ENCODE measurements around the gene OR2S2.

The OR2S2 gene

DNA sequence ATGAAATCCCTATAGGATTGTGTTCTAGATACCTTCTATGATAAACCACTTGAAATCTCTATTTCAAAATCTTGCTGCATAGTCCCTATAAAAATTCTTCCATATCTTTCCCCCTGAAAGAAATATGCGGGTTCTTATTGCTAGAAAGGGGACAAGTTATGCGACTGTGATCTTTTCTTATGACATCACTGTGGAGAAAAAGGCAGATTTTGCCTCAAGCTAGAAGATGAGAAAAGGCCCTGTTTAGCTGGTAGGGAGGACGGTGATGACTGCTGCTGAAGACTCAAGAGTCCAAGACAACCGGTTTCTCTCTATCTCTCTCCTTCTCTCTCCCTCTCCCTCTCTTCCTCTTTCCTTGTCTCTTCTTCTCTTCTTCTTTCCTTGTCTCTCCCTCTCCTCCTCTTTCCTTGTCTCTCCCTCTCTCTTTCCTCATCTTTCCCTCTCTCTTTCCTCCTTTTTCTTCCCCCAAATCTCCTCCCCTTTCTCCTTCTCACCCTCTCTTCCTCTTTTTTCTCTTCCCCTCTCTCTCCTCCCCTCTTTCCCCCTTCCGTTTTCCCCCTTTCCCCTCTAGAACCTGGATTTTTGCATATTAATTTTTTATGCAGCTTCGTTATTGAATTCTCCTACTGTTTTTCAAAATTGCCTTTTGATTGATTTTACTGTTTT is 5.3 kb downstream of the OR2S2 start:
- TF ChIP-seq POLR2AphosphoS5 (IDR thresholded peaks at IDR 0.05; ENCODE audit: low read depth, low read length) (no peak), FOXP2 (optimal IDR thresholded peaks at IDR 0.05; ENCODE audit: borderline replicate concordance, extremely low read depth, extremely low read length, insufficient read depth) (no peak), SIN3A (IDR thresholded peaks at IDR 0.05; ENCODE audit: borderline replicate concordance, insufficient read depth, low read length) (no peak), TAF1 (IDR thresholded peaks at IDR 0.05; ENCODE audit: borderline replicate concordance, insufficient read depth, low read length) (no peak)
- TF ChIP-seq, protein P1, sequence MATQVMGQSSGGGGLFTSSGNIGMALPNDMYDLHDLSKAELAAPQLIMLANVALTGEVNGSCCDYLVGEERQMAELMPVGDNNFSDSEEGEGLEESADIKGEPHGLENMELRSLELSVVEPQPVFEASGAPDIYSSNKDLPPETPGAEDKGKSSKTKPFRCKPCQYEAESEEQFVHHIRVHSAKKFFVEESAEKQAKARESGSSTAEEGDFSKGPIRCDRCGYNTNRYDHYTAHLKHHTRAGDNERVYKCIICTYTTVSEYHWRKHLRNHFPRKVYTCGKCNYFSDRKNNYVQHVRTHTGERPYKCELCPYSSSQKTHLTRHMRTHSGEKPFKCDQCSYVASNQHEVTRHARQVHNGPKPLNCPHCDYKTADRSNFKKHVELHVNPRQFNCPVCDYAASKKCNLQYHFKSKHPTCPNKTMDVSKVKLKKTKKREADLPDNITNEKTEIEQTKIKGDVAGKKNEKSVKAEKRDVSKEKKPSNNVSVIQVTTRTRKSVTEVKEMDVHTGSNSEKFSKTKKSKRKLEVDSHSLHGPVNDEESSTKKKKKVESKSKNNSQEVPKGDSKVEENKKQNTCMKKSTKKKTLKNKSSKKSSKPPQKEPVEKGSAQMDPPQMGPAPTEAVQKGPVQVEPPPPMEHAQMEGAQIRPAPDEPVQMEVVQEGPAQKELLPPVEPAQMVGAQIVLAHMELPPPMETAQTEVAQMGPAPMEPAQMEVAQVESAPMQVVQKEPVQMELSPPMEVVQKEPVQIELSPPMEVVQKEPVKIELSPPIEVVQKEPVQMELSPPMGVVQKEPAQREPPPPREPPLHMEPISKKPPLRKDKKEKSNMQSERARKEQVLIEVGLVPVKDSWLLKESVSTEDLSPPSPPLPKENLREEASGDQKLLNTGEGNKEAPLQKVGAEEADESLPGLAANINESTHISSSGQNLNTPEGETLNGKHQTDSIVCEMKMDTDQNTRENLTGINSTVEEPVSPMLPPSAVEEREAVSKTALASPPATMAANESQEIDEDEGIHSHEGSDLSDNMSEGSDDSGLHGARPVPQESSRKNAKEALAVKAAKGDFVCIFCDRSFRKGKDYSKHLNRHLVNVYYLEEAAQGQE (IDR thresholded peaks at IDR 0.05; ENCODE audit: insufficient read depth in 1 of 2, low read depth in 2 of 2, low read length in 2 of 2) = no peak

DNA sequence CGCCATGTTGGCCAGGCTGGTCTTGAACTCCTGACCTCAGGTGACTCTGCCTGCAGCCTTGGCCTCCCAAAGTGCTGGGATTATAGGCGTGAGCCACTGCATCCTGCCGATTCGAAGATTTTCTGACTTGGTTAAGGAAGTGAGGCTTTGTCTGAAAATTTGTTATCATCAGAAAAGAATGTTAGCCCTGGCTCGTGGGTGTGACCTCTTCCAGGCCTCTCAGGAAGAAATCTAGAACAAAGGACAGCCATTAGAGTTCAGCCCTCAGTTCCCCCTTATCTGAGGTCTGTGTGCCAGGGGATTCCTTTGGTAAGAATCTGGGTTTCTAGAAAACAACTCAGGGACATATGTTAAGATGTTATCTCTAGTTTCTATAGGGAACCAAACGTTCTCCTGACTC is 6.2 kb downstream of the OR2S2 start:
- TF ChIP-seq POLR2AphosphoS5 (IDR thresholded peaks at IDR 0.05; ENCODE audit: low read depth, low read length) (no peak), SIN3A (IDR thresholded peaks at IDR 0.05; ENCODE audit: borderline replicate concordance, insufficient read depth, low read length) (no peak), FOXP2 (optimal IDR thresholded peaks at IDR 0.05; ENCODE audit: borderline replicate concordance, extremely low read depth, extremely low read length, insufficient read depth) (no peak), TAF1 (IDR thresholded peaks at IDR 0.05; ENCODE audit: borderline replicate concordance, insufficient read depth, low read length) (no peak)
- TF ChIP-seq, protein P1 (IDR thresholded peaks at IDR 0.05; ENCODE audit: insufficient read depth in 1 of 2, low read depth in 2 of 2, low read length in 2 of 2) = no peak

GRCh38 chr9:35948901-35949318 is 9.0 kb downstream of the OR2S2 start:
- TF ChIP-seq TAF1 (IDR thresholded peaks at IDR 0.05; ENCODE audit: borderline replicate concordance, insufficient read depth, low read length) (no peak), SIN3A (IDR thresholded peaks at IDR 0.05; ENCODE audit: borderline replicate concordance, insufficient read depth, low read length) (no peak), FOXP2 (optimal IDR thresholded peaks at IDR 0.05; ENCODE audit: borderline replicate concordance, extremely low read depth, extremely low read length, insufficient read depth) (no peak), POLR2AphosphoS5 (IDR thresholded peaks at IDR 0.05; ENCODE audit: low read depth, low read length) (no peak)
- TF ChIP-seq, protein P1 (IDR thresholded peaks at IDR 0.05; ENCODE audit: insufficient read depth in 1 of 2, low read depth in 2 of 2, low read length in 2 of 2) = no peak

DNA sequence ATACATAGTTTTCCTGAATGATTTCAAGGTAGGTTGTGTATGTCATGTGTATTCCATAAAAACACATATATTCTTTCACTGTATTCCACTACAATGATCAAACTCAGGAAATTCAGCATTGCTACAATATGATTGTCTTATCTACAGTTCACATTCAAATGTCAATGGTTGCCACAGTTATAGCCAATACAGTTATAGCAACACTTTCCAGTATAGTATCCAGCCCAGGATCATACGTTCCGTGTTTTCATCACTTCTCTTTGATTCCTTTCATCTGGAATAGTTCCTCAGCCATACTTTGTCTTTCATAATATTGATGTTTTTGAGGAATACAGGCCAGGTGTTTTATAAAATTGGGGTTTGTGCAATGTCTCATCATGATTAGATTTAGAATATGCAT is 9.5 kb downstream of the OR2S2 start:
- TF ChIP-seq FOXP2 (optimal IDR thresholded peaks at IDR 0.05; ENCODE audit: borderline replicate concordance, extremely low read depth, extremely low read length, insufficient read depth) = no peak
- TF ChIP-seq, protein P1 (IDR thresholded peaks at IDR 0.05; ENCODE audit: insufficient read depth in 1 of 2, low read depth in 2 of 2, low read length in 2 of 2) = no peak
- TF ChIP-seq TAF1 (IDR thresholded peaks at IDR 0.05; ENCODE audit: borderline replicate concordance, insufficient read depth, low read length) = no peak
- no peak for TF ChIP-seq SIN3A (IDR thresholded peaks at IDR 0.05; ENCODE audit: borderline replicate concordance, insufficient read depth, low read length)
- no peak for TF ChIP-seq POLR2AphosphoS5 (IDR thresholded peaks at IDR 0.05; ENCODE audit: low read depth, low read length)
